SK-N-MC (cell line): Measurements from ENCODE around the gene LRTM1.

Experiments used
- DNase-seq: peaks from one replicate; pipeline ENCODE4 v3.0.0-alpha.2; 2011; ENCODE audit warnings: low read depth, low spot score
- H3K27ac ChIP-seq: fragments of 200-600 bp; sonication (generic); 2 replicates; pipeline ENCODE4 v1.5.1; 2016; ENCODE audit warnings: mixed run types
- H3K36me3 ChIP-seq: fragments of 200-600 bp; sonication (generic); 2 replicates; pipeline ENCODE4 v1.6.1; 2017; ENCODE audit warnings: antibody characterized with exemption, low read length, mixed read lengths; ENCODE audit not compliant: insufficient read depth
- H3K4me3 ChIP-seq: fragments of 200-600 bp; sonication (generic); 2 replicates; pipeline ENCODE4 v1.5.1; 2016
- H3K9ac ChIP-seq: fragments of 200-600 bp; sonication (generic); 2 replicates; pipeline ENCODE4 v1.8.0; 2017; ENCODE audit warnings: mixed run types, mixed read lengths; ENCODE audit not compliant: insufficient read length
- H3K9me3 ChIP-seq: fragments of 200-600 bp; sonication (generic); 2 replicates; pipeline ENCODE4 v1.6.1; 2017; ENCODE audit warnings: low read depth, mild to moderate bottlenecking, antibody characterized with exemption, low read length, moderate library complexity, mixed read lengths
- EZH2 ChIP-seq: fragments of 200-600 bp; sonication (generic); IDR thresholded peaks from one replicate; pipeline ENCODE4 v1.6.1; 2017; ENCODE audit warnings: antibody characterized with exemption
- FOXP2 ChIP-seq: optimal IDR thresholded peaks from 2 replicates; pipeline ENCODE3; 2011; ENCODE audit warnings: mild to moderate bottlenecking, moderate library complexity; ENCODE audit not compliant: insufficient read depth; ENCODE audit errors: extremely low read length, control extremely low read depth
- POLR2AphosphoS5 ChIP-seq: IDR thresholded peaks from 2 replicates; pipeline ENCODE4 v1.6.1; 2012; ENCODE audit warnings: mild to moderate bottlenecking, low read depth, low read length, borderline replicate concordance

LRTM1 gene

DNA sequence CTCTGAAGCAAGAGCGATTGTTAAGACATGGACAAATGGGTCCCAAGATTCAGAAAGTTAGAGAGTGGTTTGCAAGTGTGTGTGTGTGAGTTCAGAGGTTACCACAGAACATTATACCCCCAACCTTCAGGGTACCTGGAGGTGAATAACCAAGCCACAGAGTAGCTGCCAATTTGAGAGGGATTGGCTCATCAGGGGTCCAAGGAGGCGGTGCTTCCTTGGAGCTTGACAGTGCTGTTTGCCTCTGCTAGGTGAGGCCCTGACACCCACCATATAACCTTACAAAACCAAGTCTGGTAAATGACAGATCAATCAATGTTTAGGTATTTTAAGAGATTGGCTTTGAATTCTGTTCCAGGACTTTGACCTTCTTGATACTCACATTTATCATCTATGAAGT is 35.7 kb downstream of the LRTM1 start:
- no peak for DNase-seq
- H3K9me3 ChIP-seq = no peaks in the 10 kb centered on the region
- H3K4me3 ChIP-seq = no peak overlapping the region
- no peaks in the 10 kb centered on the region for H3K36me3 ChIP-seq
- H3K9ac ChIP-seq = no peak overlapping the region
- no peak for TF ChIP-seq FOXP2
- TF ChIP-seq EZH2 = no peak
- H3K27ac ChIP-seq = 0 out of 2 replicates have a peak overlapping the region, but pooled peaks have one; percentile 54

GRCh38 chr3:54891540-54891897 is 36.3 kb downstream of the LRTM1 start:
- no peak for TF ChIP-seq FOXP2
- TF ChIP-seq POLR2AphosphoS5 = no peak
- TF ChIP-seq EZH2 = no peak
- H3K36me3 ChIP-seq = no peaks in the 10 kb centered on the region
- peak; percentile 12 for DNase-seq
- H3K4me3 ChIP-seq = peak overlapping the region; percentile 28; the same call in 1 of the 2 replicates
- no peak overlapping the region for H3K9ac ChIP-seq
- peak overlapping the region; percentile 54 for H3K27ac ChIP-seq
- no peaks in the 10 kb centered on the region for H3K9me3 ChIP-seq

- TF ChIP-seq POLR2AphosphoS5 = no peak
- no peak for TF ChIP-seq EZH2
- Histone ChIP-seq H3K9me3 (no peaks in the 10 kb centered on the region), H3K36me3 (no peaks in the 10 kb centered on the region), H3K27ac (no peak overlapping the region), H3K4me3 (no peak overlapping the region), H3K9ac (no peak overlapping the region)
- no peak for DNase-seq
Observed at GRCh38 chr3:54889731-54890130, 38.1 kb downstream of the LRTM1 start.

DNA sequence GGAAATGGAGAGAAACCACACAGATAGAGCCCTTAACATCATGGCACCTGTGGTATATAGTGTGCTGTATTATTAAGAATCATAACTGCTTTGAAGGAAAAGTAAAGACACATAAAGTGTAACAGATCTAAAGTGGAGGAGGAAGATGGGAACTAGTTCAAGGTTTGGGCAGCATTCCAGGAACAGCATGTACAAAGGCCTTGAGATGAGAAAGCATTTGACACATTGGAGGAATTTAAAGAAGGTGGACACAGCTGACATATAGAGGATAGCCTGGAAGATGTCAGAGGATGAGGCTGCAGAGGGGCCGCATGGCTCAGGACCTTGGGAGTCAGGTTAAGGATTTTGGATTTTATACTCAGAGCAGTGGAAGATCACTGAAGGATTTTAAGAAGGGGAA is 39.0 kb downstream of the LRTM1 start:
- no peak overlapping the region for H3K27ac ChIP-seq
- no peak overlapping the region for H3K9ac ChIP-seq

DNA sequence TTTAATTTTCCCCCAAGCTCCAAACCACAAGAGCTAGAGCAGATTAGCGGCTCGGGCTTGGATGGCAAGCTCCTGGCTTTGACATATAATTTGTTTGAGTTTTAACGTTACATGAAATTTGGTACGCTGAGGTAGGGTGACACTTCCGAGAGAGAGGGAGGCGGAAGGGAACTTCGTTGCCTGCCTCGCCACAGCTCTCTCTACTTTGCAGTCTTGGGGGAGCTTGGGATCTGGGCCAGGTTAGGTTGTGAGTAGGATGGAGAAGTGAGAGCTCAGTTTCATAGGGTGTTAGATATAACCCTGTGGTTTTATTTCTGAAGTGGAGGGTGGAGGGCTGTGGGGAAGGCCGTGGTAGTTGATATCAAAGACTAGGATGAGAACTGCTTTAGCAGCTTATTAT is 39.7 kb downstream of the LRTM1 start:
- no peak for DNase-seq
- Histone ChIP-seq H3K27ac (no peak overlapping the region), H3K9ac (no peak overlapping the region), H3K4me3 (no peak overlapping the region), H3K36me3 (no peaks in the 10 kb centered on the region), H3K9me3 (no peaks in the 10 kb centered on the region)
- TF ChIP-seq FOXP2 = no peak
- TF ChIP-seq POLR2AphosphoS5 = no peak
- TF ChIP-seq EZH2 = no peak

More for the DNA sequence above, 39.0 kb downstream of the LRTM1 start:
- Histone ChIP-seq H3K9me3 (no peaks in the 10 kb centered on the region), H3K36me3 (no peaks in the 10 kb centered on the region), H3K4me3 (no peak overlapping the region)
- no peak for DNase-seq
- TF ChIP-seq EZH2 (no peak), POLR2AphosphoS5 (no peak), FOXP2 (no peak)

DNA sequence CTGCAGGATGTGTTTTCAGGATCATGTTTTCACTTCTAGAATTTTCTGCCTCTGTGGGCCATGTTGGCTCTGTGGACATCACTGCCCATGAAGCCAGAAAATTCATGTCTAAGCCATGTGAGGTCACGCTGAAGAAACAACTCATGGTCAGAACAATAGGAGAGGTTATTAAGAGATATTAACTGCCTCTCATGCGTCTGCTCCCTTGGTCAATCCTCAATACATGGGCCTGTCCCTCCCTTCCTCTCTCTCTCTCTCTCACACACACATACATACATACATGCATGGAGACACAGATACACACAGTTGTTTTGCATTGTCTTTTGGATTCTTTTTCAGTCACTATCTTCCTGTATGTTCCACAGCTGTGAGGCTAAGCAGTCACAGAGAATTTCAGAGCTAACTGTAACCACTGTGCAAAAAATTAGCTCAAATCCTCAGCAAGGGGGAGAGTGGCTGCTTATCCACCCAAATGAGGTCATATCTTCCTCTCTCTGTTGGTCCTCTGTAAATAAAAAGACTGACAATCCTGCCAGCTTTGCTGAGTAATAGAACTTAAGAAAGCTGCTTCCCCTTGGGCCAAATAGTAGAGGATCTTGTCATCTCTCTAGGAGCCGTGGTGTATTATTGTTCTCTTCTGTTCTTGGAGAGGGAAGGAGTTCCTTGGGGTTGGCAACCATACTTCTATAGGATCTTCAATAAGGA is 45.6 kb downstream of the LRTM1 start:
- TF ChIP-seq FOXP2 (no peak), EZH2 (no peak), POLR2AphosphoS5 (no peak)
- Histone ChIP-seq H3K4me3 (no peak overlapping the region), H3K36me3 (no peaks in the 10 kb centered on the region), H3K9ac (no peak overlapping the region), H3K27ac (no peak overlapping the region), H3K9me3 (no peaks in the 10 kb centered on the region)
- DNase-seq = no peak

- H3K27ac ChIP-seq = no peak overlapping the region
Observed at GRCh38 chr3:54878145-54878544, 49.7 kb downstream of the LRTM1 start.

GRCh38 chr3:54877730-54878129 is 50.1 kb downstream of the LRTM1 start:
- H3K27ac ChIP-seq = no peak overlapping the region
- DNase-seq = no peak
- H3K9me3 ChIP-seq = no peaks in the 10 kb centered on the region
- no peak for TF ChIP-seq EZH2
- TF ChIP-seq FOXP2 = no peak
- no peak for TF ChIP-seq POLR2AphosphoS5
- H3K9ac ChIP-seq = no peak overlapping the region
- H3K4me3 ChIP-seq = no peak overlapping the region
- no peaks in the 10 kb centered on the region for H3K36me3 ChIP-seq

More at GRCh38 chr3:54878145-54878544, 49.7 kb downstream of the LRTM1 start:
- Histone ChIP-seq H3K36me3 (no peaks in the 10 kb centered on the region), H3K4me3 (no peak overlapping the region), H3K9me3 (no peaks in the 10 kb centered on the region), H3K9ac (no peak overlapping the region)
- TF ChIP-seq POLR2AphosphoS5 = no peak
- TF ChIP-seq FOXP2 = no peak
- no peak for TF ChIP-seq EZH2
- DNase-seq = no peak

DNA sequence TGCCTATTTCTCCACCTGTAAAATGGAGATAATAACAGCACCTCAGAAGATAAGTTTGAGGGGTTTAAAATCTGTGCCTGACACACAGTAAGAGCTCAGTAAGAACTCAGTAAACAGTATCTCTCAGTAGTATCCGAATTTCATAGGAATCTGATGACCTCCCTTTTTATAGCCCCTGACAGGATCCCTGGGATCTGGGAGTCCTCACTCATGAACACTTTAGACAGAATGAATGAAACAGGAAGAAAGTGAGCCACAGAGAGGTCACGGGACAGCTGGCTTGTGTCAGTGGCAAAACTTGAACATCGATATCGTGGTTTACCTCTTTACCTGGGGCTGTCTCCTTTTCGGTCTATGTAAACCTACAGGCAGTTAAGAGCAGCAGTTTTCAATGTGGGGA is 51.2 kb downstream of the LRTM1 start:
- no peaks in the 10 kb centered on the region for H3K36me3 ChIP-seq
- DNase-seq = no peak
- H3K27ac ChIP-seq = no peak overlapping the region
- H3K9me3 ChIP-seq = no peaks in the 10 kb centered on the region
- TF ChIP-seq EZH2 = no peak
- TF ChIP-seq FOXP2 = no peak
- no peak for TF ChIP-seq POLR2AphosphoS5
- H3K4me3 ChIP-seq = no peak overlapping the region
- no peak overlapping the region for H3K9ac ChIP-seq
